Measurements from ENCODE around the gene C5orf63.
"Not testable (repeated sequence)": the region's sequence is repeated elsewhere in the genome, so short reads cannot be mapped to it uniquely, and the experiment has no call there.

Gene C5orf63

DNA sequence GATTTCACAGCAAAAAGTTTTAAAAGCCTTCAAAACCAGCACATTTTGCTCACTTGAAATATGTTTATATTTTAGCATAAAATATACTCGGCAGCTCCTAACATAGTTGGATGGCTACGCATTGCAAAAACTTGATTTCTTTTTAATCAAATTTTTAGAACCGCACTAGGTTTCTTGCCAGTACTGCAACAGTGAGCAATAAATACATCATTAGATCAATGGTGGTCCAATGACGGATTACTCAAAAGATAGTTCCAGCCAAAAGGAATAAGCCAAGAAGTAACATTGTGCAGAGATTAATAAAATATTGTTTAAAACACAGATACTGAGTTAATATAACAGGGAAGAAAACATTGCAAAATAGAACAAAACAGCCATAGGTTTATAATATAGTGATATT is 48.5 kb downstream of the C5orf63 start:
- Histone ChIP-seq H3K27ac (no peak overlapping the region), H3K9me3 (no peaks in the 10 kb centered on the region), H3K4me1 (peaks cover 0 to 6% (median 0%) of the 10 kb centered on the region in 4 donors), H3K4me3 (no peak overlapping the region), H3K27me3 (no peaks in the 10 kb centered on the region), H3K36me3 (no peaks in the 10 kb centered on the region)
- no peak for DNase-seq
- intact Hi-C loops (cut with DNase I; ENCODE audit: low total_unique reads), result no loop called here
- TF ChIP-seq, protein P1, sequence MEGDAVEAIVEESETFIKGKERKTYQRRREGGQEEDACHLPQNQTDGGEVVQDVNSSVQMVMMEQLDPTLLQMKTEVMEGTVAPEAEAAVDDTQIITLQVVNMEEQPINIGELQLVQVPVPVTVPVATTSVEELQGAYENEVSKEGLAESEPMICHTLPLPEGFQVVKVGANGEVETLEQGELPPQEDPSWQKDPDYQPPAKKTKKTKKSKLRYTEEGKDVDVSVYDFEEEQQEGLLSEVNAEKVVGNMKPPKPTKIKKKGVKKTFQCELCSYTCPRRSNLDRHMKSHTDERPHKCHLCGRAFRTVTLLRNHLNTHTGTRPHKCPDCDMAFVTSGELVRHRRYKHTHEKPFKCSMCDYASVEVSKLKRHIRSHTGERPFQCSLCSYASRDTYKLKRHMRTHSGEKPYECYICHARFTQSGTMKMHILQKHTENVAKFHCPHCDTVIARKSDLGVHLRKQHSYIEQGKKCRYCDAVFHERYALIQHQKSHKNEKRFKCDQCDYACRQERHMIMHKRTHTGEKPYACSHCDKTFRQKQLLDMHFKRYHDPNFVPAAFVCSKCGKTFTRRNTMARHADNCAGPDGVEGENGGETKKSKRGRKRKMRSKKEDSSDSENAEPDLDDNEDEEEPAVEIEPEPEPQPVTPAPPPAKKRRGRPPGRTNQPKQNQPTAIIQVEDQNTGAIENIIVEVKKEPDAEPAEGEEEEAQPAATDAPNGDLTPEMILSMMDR (IDR thresholded peaks at IDR 0.05), result no peak

DNA sequence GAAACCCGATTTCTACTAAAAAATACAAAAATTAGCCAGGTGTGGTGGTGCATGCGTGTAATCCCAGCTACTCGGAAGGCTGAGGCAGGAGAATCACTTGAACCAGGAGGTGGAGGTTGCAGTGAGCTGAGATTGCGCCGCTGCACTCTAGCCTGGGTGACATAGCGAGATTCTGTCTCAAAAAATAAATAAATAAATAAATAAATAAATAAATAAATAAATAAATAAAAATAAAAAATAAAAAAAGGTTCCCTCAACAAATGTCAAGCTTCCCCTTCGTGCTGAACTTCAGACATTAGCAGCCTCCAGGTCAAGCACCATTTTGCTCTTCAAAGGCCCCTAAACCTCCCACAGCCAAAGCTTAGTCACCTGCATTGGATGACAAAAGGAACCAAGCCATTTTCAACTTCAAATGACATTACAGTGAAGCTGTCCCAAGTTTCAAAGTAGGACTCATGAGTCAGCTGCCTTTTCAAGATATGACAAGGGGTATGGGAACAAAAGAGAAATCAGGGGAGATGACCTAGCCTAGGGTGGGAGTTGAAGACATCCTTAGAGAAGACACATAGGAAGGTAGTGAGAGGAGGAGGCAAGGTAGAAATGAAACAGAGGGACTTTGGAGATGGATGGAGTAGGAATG is 49.6 kb downstream of the C5orf63 start:
- H3K4me1 ChIP-seq; H3K36me3 ChIP-seq; intact Hi-C loops (cut with DNase I; ENCODE audit: low total_unique reads); DNase-seq; H3K4me3 ChIP-seq; H3K9me3 ChIP-seq; H3K27me3 ChIP-seq; H3K27ac ChIP-seq: not testable (repeated sequence)

DNA sequence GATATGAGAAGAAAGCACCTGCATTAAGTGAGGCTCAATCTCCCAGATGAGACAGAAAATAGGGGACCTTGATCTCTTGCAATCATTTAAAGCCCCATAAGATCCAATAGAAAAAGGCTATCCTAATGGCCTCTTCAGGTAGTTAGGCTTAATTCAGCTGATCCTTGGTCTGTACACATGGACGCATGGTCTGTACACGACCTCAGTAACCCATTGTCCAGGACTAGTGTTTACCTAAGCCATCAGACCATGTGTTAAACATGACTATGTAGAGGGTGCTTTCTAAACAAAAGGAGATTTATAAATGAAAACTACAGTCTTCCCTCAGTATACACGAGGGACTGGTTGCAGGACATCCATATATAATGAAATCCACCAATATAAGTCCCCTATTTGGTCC is 50.5 kb downstream of the C5orf63 start:
- no peaks in the 10 kb centered on the region for H3K4me1 ChIP-seq
- no peaks in the 10 kb centered on the region for H3K9me3 ChIP-seq
- intact Hi-C loops (cut with DNase I; ENCODE audit: low total_unique reads), result no loop called here
- H3K27me3 ChIP-seq, result no peaks in the 10 kb centered on the region
- TF ChIP-seq, protein P1 (IDR thresholded peaks at IDR 0.05), result no peak
- no peaks in the 10 kb centered on the region for H3K36me3 ChIP-seq
- H3K27ac ChIP-seq, result no peak overlapping the region
- no peak overlapping the region for H3K4me3 ChIP-seq
- no peak for DNase-seq

DNA sequence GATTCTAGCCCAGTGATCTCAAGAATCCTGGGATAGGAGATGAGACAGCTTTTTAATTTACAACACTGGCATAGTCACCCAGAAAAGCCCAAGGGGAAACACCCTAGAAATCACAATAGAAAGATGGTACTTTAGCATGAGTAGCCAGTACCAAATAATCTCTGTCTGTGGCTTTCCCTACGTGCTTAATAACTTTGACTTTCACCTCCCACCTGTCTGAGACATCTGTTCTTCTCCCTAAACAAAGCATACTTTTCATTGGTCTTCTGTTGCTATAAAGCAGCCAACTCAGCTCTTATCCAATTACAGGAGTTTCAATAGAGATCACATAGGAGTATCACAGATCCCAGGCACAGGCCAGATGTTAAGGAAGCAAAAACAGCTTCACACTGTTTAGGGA is 53.4 kb downstream of the C5orf63 start:
- Histone ChIP-seq H3K4me1 (no peaks in the 10 kb centered on the region), H3K36me3 (no peaks in the 10 kb centered on the region), H3K27ac (no peak overlapping the region), H3K9me3 (no peaks in the 10 kb centered on the region), H3K27me3 (no peaks in the 10 kb centered on the region), H3K4me3 (no peak overlapping the region)
- no peak for DNase-seq
- intact Hi-C loops (cut with DNase I; ENCODE audit: low total_unique reads), result no loop called here
- TF ChIP-seq, protein P1 (IDR thresholded peaks at IDR 0.05), result no peak

DNA sequence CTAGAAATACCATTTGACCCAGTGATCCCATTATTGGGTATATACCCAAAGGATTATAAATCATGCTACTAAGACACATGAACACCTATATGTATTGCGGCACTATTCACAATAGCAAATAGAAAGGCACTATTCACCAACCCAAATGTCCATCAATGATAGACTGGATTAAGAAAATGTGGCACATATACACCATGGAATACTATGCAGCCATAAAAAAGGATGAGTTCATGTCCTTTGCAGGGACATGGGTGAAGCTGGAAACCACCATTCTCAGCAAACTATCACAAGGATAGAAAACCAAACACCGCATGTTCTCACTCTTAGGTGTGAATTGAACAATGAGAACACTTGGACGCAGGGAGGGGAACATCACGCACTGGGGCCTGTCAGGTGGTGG is 56.6 kb downstream of the C5orf63 start:
- not testable (repeated sequence) for H3K4me3 ChIP-seq, H3K4me1 ChIP-seq, H3K9me3 ChIP-seq

DNA sequence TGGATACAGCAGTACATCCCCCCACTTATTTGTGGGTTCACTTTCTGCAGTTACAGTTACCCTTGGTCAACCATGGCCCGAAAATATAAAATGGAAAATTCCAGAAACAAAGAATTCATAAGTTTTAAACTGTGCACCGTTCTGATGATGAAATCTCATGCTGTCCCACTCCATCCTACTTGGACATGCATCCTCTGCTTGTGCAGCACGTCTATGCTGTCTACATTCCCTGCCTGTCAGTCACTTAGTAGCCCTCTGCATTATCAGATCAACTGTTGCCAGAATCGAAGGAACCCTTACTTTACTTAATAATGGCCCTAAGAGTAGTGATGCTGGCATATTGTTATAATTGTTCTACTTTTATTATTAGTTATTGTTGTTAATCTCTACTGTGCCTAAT is 57.6 kb downstream of the C5orf63 start:
- H3K4me3 ChIP-seq, result no peak overlapping the region
- H3K36me3 ChIP-seq, result no peaks in the 10 kb centered on the region
- H3K27ac ChIP-seq, result no peak overlapping the region
- TF ChIP-seq, protein P1 (IDR thresholded peaks at IDR 0.05), result no peak
- peaks cover 0 to 3% (median 0%) of the 10 kb centered on the region in 4 donors for H3K4me1 ChIP-seq
- intact Hi-C loops (cut with DNase I; ENCODE audit: low total_unique reads), result no loop called here
- DNase-seq, result no peak
- H3K9me3 ChIP-seq, result no peaks in the 10 kb centered on the region
- no peaks in the 10 kb centered on the region for H3K27me3 ChIP-seq

More for the DNA sequence above, 56.6 kb downstream of the C5orf63 start:
- intact Hi-C loops (cut with DNase I; ENCODE audit: low total_unique reads); DNase-seq; H3K36me3 ChIP-seq; H3K27me3 ChIP-seq; H3K27ac ChIP-seq: not testable (repeated sequence)

DNA sequence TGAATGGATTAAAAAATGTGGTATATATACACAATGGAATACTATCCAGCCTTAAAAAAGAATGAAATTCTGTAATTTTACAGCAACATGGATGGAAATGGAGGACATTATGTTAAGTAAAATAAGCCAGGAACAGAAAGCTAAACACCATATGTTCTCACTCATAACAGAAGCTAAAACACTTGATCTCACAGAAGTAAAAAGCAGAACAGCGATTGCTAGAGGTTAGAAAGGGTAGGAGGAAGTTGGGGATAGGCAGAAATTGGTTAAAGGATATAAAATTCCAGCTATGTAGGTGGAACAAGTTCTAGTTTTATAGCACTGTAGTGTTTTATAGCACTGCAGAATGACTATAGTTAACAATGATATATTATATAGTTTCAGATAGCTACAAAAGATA is 58.7 kb downstream of the C5orf63 start:
- intact Hi-C loops (cut with DNase I; ENCODE audit: low total_unique reads), result no loop called here
- Histone ChIP-seq H3K27ac (no peak overlapping the region), H3K9me3 (no peaks in the 10 kb centered on the region), H3K36me3 (no peaks in the 10 kb centered on the region), H3K4me1 (peaks cover 0 to 3% (median 0%) of the 10 kb centered on the region in 4 donors), H3K27me3 (no peaks in the 10 kb centered on the region), H3K4me3 (no peak overlapping the region)
- TF ChIP-seq, protein P1 (IDR thresholded peaks at IDR 0.05), result no peak
- no peak for DNase-seq
